Measurements from ENCODE around the gene IL37.

- no peak for TF ChIP-seq CTCF (conservative IDR thresholded peaks at IDR 0.05; ENCODE audit: low read depth, low read length)
- no peak for TF ChIP-seq EZH2 (IDR thresholded peaks at IDR 0.05; ENCODE audit: low read length, unreplicated experiment)
- TF ChIP-seq EZH2phosphoT487 (IDR thresholded peaks at IDR 0.05; ENCODE audit: borderline replicate concordance, low read length): no peak
Observed at GRCh38 chr2:112915300-112916144, 4.6 kb downstream of the IL37 start.

All from PC-3 (cell line).